TTC549 (cell line): ENCODE data around the gene NPW.

Experiments
- FAIRE-seq: peaks from 2 replicates; lab custom pipeline; 2012; peaks lifted over from hg19 to GRCh38; lab: Jason Lieb, UNC

NPW gene

DNA sequence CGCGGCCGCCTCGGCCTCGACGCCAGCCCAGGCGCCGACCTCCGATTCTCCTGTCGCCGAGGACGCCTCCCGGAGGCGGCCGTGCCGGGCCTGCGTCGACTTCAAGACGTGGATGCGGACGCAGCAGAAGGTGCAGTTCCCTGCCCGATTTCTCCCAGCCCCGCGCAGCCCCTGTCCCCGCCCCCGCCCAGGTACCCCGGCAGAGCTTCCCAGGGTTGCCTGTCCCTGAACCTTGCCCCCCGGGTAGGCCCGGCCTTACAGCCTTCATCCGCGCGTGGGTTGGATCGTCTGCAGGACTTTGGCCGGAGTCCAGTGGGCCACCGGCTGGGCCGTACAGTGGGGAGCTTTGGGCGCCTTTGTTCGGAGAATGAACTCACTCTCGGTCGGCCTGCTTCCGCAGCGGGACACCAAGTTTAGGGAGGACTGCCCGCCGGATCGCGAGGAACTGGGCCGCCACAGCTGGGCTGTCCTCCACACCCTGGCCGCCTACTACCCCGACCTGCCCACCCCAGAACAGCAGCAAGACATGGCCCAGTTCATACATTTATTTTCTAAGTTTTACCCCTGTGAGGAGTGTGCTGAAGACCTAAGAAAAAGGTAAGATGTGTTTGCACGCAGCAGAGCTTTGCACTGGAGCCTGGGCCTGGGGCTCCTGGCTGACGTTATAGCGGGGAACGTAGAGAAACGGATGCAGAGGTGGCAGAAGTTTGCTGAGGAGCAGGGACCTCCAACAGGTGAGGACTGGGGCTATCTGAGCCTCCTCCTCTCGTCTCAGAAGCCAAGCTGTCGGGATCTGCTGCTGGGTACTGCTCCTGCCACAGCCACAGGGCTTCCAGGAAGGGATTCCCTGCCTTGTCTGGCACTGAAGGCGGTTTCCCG is 35.0 kb upstream of the NPW start:
- no peak for FAIRE-seq

DNA sequence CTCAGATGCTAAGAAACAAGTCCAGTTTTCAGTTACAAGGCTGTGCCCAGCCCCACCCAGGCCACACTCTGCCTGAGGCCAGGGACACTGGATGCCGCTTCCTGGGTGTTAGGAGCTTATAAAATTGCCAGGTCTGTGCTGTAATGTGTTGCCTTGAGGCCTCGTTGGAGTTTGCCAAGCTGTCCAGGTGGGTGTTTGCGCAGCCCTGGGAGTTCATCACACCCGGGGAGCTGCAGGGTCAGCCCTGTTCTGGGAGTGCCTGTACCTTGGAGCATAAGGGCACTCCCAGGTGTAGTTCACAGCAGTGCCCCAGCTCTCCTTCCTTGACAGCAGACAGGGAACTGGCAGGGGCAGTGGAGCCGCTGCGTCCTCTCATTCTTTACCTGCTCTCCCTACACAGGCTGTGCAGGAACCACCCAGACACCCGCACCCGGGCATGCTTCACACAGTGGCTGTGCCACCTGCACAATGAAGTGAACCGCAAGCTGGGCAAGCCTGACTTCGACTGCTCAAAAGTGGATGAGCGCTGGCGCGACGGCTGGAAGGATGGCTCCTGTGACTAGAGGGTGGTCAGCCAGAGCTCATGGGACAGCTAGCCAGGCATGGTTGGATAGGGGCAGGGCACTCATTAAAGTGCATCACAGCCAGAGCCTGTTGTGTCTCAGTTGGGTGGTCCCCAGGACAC is 34.0 kb upstream of the NPW start:
- FAIRE-seq, result no peak

DNA sequence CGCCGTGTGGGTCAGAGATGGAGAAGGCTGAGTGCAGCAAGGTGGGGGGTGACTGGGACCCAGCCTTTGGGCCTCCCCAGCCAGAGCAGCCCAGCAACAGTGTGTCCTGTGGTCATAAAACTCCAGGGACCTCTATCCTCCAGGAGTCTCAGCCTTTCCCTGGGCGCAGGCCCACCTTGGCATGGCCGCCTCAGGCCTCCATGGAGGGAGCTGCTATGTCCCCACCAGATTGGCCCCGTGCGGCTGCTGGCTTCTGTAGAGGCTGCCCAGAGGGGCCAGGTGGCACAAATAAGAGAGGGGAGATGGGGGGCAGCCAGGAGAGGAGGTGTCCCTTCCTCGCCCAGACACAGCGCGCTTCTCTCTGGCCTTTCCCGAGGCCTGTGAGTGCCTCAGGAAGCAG is 32.4 kb upstream of the NPW start:
- FAIRE-seq, result no peak

- no peak for FAIRE-seq
These were observed 30.1 kb upstream of the NPW start, which contains the start of gene SYNGR3 for GRCh38 chr16:1989209-1990100. Gene SYNGR3 (plus strand): TSS chr16:1989970. CDS start chr16:1990103, 133 bp downstream.

GRCh38 chr16:1990101-1990350 is 29.6 kb upstream of the NPW start:
- no peak for FAIRE-seq

- no peak for FAIRE-seq
These were observed 29.0 kb upstream of the NPW start for GRCh38 chr16:1990351-1991134.

GRCh38 chr16:1991135-1991551 is 28.4 kb upstream of the NPW start:
- FAIRE-seq, result no peak

GRCh38 chr16:1991588-1991947 is 28.0 kb upstream of the NPW start:
- FAIRE-seq, result no peak

DNA sequence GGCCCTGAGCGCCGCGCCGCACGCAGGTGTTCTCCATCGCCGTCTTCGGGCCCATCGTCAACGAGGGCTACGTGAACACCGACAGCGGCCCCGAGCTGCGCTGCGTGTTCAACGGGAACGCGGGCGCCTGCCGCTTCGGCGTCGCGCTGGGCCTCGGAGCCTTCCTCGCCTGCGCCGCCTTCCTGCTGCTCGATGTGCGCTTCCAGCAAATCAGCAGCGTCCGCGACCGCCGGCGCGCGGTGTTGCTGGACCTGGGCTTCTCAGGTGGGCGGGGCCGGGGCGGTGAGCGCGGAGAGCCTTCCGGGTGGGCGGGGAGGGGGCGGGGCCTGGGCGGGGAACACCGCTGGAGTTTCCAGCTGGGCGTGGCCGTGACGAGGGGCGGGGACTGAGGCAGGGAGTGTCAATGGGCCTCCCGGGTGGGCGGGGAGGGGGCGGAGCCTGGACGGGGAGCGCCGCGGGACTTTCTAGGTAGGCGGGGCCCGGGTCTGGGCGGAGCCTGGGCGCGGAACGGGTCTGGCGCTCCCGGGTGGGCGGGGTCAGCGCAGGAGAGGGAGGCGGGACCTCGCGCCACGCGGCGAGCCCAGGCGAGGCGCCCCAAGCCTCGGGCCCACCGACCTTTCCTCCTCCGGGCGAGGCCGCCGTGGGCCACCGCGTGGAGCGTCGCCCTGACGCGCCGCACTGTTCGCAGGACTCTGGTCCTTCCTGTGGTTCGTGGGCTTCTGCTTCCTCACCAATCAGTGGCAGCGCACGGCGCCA is 27.5 kb upstream of the NPW start:
- no peak for FAIRE-seq

DNA sequence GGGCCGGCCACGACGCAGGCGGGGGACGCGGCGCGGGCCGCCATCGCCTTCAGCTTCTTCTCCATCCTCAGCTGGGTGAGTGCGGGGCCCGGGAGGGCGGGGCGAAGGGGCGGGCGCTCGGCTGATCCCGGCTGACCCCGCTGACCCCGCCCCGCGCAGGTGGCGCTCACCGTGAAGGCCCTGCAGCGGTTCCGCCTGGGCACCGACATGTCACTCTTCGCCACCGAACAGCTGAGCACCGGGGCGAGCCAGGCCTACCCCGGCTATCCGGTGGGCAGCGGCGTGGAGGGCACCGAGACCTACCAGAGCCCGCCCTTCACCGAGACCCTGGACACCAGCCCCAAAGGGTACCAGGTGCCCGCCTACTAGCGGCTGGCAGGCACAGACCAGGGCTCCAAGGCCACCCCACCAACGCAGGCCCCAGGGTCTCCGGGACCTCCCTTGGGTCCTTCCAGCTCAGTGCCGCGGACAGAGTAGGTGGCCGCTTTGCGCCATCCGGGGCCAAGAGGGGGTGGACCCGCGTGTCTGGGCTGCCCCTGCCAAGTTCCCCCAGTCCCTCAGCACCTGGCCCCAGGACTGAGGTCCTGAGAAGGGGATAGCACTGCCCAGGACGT is 26.8 kb upstream of the NPW start:
- no peak for FAIRE-seq

GRCh38 chr16:1993731-1994131 is 25.9 kb upstream of the NPW start:
- no peak for FAIRE-seq

GRCh38 chr16:1997494-1998359 is 21.9 kb upstream of the NPW start:
- no peak for FAIRE-seq

DNA sequence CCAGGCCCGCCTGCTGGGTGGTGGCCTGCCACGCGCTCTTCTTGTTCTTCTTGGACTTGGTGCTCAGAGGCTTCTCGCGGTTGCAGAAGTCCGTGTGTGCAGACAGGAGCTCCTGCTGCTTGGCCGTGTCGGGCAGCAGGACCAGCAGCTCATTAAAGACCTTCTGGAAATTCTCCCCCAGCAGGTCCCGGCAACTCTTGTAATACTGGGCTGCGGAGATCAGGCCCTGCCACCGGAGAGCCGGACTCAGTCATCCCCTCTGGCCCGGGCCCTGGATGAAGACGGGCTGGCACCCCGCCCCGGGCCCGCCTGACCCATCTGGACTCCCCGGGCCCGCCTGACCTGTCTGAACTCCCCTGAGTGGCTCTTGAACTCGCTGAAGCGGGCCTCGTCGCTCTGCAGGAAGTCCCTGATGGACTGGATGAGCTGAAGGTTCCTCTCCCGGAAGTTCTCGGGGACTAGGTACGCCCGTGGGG is 21.2 kb upstream of the NPW start:
- FAIRE-seq, result no peak

DNA sequence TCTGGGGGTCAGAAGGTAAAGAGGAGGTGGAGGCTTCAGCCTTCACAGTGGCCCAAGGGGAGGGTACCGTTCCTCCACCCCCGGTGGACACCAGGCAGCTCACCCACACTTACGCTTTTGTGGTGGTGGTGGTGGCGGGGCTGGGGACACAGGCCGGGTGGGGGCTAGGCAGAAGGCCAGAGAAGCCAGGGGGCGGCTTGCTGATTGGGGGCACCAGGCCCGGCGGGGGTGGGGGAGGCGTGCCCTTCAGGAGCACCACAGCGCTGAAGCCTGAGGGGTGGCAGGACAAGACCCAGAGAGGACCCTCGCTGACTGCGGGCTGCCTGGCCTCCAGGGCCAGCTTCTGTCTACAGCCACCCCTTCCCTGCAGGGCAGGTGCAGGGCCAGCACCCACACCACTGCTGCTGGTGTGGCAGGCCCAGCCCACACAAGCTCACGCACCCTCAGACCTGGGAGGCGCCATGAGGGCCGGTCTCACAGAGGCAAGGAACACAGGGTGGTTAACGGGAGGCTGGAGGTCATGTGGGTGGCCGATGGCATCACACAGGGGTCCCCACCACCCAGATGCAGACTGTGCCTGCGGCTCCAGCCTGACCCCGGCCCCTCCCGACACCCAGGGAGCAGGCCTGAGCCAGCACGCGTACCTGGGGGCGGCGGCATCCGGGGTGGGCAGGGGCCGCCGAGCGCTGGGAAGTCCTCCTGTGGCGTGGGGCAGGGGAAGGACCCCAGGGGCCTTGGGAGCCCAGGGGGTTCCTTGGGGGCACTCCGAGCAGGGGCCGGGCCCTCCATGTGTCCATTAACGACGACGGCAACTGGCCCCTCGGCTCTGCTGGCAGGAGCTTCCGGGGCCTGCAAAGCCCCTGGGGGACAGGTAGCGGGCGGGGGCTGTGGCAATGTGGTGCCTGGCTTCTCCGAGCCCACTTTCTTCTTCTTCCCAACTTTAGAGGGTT is 20.5 kb upstream of the NPW start:
- FAIRE-seq, result no peak

DNA sequence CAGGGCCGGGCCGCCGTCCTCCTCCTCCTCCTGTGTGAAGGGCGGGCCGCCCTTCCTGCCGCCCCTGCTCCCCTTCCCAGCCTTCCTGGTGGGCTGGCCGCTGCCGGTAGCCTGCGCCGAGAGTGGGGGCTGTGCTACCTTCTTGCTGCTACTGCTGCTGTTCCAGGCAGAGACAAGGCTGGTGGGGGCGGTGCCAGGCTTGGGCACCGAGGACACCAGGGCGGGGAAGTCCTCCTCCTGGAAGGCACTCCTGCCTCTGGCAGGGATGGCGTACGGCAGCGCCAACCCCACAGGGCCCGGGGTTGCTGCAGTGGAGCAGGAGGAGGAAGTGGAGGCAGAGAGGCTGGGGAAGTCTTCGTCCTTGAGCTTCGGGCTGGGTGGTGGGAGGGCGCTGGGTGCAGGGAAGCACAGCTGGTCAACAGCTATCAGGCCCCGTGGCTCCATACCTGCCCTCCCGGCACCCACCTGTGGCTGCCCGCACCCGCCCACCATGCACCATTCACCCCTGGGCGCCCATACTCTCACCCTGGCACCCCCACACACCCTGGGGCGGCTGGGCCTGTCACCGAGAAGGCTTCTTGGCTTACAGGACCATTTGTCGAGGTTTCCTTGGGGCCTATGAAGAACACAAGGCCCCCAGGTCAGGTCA is 19.6 kb upstream of the NPW start:
- no peak for FAIRE-seq

GRCh38 chr16:2001035-2001434 is 18.6 kb upstream of the NPW start:
- no peak for FAIRE-seq

- FAIRE-seq, result no peak
These were observed 17.9 kb upstream of the NPW start for GRCh38 chr16:2001456-2002355.
